SU-DHL-6 (cell line): Measurements from ENCODE around the gene ENO1.
"Not testable (repeated sequence)": the region's sequence is repeated elsewhere in the genome, so short reads cannot be mapped to it uniquely, and the experiment has no call there.

ENCODE experiments used
- H2AFZ ChIP-seq: fragments of 200-600 bp; sonication (generic); 2 replicates; pipeline ENCODE4 v1.6.1; 2014; ENCODE audit warnings: low read depth, mild to moderate bottlenecking, moderate library complexity, mixed read lengths, antibody characterized with exemption, low read length; ENCODE audit not compliant: severe bottlenecking
- H3F3A ChIP-seq: fragments of 200-600 bp; shearing (Covaris generic); 2 replicates; pipeline ENCODE4 v1.6.0; 2016; ENCODE audit warnings: antibody characterized with exemption, mild to moderate bottlenecking; ENCODE audit not compliant: insufficient read depth
- H3K27ac ChIP-seq: fragments of 200-600 bp; sonication (generic); 2 replicates; pipeline ENCODE4 v1.5.1; 2016; ENCODE audit warnings: low read depth, mild to moderate bottlenecking, low read length, moderate library complexity, mixed read lengths
- H3K27me3 ChIP-seq: fragments of 200-600 bp; sonication (generic), shearing (Covaris generic); 2 replicates; pipeline ENCODE4 v1.6.0; 2014; ENCODE audit warnings: mild to moderate bottlenecking, low read length
- H3K36me3 ChIP-seq: fragments of 200-600 bp; sonication (generic); 2 replicates; pipeline ENCODE4 v1.6.1; 2014; ENCODE audit warnings: mild to moderate bottlenecking, low read length, mixed read lengths
- H3K4me2 ChIP-seq: fragments of 300-600, 200-600 bp; shearing (Covaris generic), sonication (generic); 2 replicates; pipeline ENCODE4 v1.6.0; 2014; ENCODE audit warnings: low read length, low read depth, mild to moderate bottlenecking; ENCODE audit not compliant: poor library complexity, severe bottlenecking
- H3K4me3 ChIP-seq: fragments of 200-600 bp; sonication (generic); 2 replicates; pipeline ENCODE4 v1.5.1; 2014; ENCODE audit warnings: antibody characterized with exemption, low read length, mild to moderate bottlenecking, mixed read lengths; ENCODE audit not compliant: insufficient read depth, poor library complexity, severe bottlenecking
- H3K79me2 ChIP-seq: fragments of 200-600 bp; sonication (generic); 2 replicates; pipeline ENCODE4 v1.6.1; 2014; ENCODE audit warnings: mild to moderate bottlenecking, low read length, moderate library complexity; ENCODE audit not compliant: insufficient read depth
- H3K9ac ChIP-seq: fragments of 200-600 bp; sonication (generic); 2 replicates; pipeline ENCODE4 v1.7.0; 2014; ENCODE audit warnings: mild to moderate bottlenecking, low read length
- H3K9me2 ChIP-seq: fragments of 200-600 bp; sonication (generic); replicated peaks from 2 replicates; pipeline ENCODE4 v1.6.1; 2014; ENCODE audit warnings: low read length; ENCODE audit not compliant: insufficient read depth
- H3K9me3 ChIP-seq: fragments of 200-600 bp; sonication (generic); 2 replicates; pipeline ENCODE4 v1.6.1; 2014; ENCODE audit warnings: low read length, mixed read lengths; ENCODE audit not compliant: insufficient read depth
- H4K20me1 ChIP-seq: fragments of 200-600 bp; sonication (generic); 2 replicates; pipeline ENCODE4 v1.6.1; 2014; ENCODE audit warnings: low read depth, mild to moderate bottlenecking, antibody characterized with exemption, low read length, moderate library complexity, mixed read lengths
- EZH2phosphoT487 ChIP-seq: fragments of 200-600 bp; sonication (generic), shearing (Covaris generic); conservative IDR thresholded peaks from 2 replicates; pipeline ENCODE4 v1.6.1; 2018; ENCODE audit warnings: mild to moderate bottlenecking, antibody characterized with exemption, low read length, moderate library complexity, mixed read lengths
- TF ChIP-seq, protein P1 (sequence below): fragments of 200-600 bp; sonication (generic); IDR thresholded peaks from one replicate; pipeline ENCODE4 v1.5.1; 2017; ENCODE audit warnings: antibody characterized with exemption, mild to moderate bottlenecking, low read length, moderate library complexity; ENCODE audit not compliant: insufficient read depth, poor library complexity, severe bottlenecking

The ENO1 gene

DNA sequence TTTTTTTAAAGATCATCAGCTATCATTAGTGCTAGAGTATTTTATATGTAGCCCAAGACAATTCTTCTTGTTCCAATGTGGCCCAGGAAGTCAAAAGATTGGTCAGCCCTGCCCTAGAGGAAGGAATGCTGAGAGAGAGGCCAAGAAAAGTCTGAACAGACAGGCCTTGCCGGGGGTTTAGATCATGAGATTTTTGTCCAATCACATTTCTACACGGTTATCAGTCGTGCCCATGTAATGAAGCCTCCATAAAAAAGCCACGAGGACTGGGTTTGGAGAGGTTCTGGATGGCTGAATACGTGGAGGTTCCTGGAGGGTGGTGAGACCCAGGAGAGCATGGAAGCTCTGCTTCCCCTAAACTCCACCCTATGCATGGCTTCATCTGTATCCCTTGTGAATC lies 24.3 kb upstream of the ENO1 start:
- Histone ChIP-seq H4K20me1 (no peaks in the 10 kb centered on the region), H3K27ac (no peak overlapping the region), H3K79me2 (no peaks in the 10 kb centered on the region), H2AFZ (no peak overlapping the region), H3K4me3 (no peak overlapping the region), H3K9ac (no peak overlapping the region), H3K27me3 (no peaks in the 10 kb centered on the region), H3F3A (no peaks in the 10 kb centered on the region), H3K4me2 (no peak overlapping the region), H3K9me2 (no peaks in the 10 kb centered on the region), H3K9me3 (no peaks in the 10 kb centered on the region), H3K36me3 (no peaks in the 10 kb centered on the region)
- TF ChIP-seq EZH2phosphoT487: no peak
- TF ChIP-seq, protein P1, sequence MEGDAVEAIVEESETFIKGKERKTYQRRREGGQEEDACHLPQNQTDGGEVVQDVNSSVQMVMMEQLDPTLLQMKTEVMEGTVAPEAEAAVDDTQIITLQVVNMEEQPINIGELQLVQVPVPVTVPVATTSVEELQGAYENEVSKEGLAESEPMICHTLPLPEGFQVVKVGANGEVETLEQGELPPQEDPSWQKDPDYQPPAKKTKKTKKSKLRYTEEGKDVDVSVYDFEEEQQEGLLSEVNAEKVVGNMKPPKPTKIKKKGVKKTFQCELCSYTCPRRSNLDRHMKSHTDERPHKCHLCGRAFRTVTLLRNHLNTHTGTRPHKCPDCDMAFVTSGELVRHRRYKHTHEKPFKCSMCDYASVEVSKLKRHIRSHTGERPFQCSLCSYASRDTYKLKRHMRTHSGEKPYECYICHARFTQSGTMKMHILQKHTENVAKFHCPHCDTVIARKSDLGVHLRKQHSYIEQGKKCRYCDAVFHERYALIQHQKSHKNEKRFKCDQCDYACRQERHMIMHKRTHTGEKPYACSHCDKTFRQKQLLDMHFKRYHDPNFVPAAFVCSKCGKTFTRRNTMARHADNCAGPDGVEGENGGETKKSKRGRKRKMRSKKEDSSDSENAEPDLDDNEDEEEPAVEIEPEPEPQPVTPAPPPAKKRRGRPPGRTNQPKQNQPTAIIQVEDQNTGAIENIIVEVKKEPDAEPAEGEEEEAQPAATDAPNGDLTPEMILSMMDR: no peak

DNA sequence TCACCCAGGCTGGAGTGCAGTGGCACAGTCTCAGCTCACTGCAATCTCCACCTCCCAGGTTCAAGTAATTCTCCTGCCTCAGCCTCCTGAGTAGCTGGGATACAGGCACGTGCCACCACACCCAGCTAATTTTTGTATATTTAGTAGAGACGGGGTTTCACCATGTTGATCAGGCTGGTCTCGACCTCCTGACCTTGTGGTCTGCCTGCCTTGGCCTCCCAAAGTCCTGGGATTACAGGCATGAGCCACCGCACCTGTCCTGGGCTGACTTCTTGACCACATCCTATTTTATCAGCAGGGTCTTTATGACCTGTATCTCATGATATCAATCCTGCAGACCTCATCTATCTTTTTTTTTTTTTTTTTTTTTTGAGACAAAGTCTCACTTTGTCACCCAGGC lies 22.2 kb upstream of the ENO1 start:
- H3K4me2 ChIP-seq, H3K4me3 ChIP-seq, H3K79me2 ChIP-seq, H2AFZ ChIP-seq, H3K9ac ChIP-seq, H4K20me1 ChIP-seq, H3K9me3 ChIP-seq, H3F3A ChIP-seq, H3K27me3 ChIP-seq, H3K36me3 ChIP-seq, H3K27ac ChIP-seq, H3K9me2 ChIP-seq: not testable (repeated sequence)

DNA sequence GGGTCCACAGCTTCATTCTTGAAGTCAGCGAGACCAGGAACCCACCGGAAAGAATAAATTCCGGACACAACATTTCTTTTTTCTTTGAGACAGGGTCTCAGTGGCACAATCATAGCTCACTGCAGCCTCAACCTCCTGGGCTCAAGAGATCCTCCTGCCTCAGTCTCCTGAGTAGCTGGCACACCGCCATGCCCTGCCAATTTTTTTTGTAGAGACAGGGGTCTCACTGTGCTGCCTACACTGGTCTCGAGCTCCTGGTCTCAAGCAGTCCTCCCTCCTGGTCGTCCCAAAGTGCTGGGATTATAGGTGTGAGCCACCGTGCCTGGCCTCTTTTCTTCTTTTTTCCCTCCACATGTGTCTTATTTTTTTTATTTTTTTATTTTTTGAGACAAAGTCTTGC lies 20.6 kb upstream of the ENO1 start:
- H4K20me1 ChIP-seq: no peaks in the 10 kb centered on the region
- no peaks in the 10 kb centered on the region for H3F3A ChIP-seq
- no peaks in the 10 kb centered on the region for H3K9me3 ChIP-seq
- TF ChIP-seq EZH2phosphoT487: no peak
- TF ChIP-seq, protein P1: no peak
- no peak overlapping the region for H3K27ac ChIP-seq
- no peak overlapping the region for H3K4me3 ChIP-seq
- H3K36me3 ChIP-seq: no peaks in the 10 kb centered on the region
- no peaks in the 10 kb centered on the region for H3K79me2 ChIP-seq
- no peaks in the 10 kb centered on the region for H3K27me3 ChIP-seq
- H3K9ac ChIP-seq: no peak overlapping the region
- no peaks in the 10 kb centered on the region for H3K9me2 ChIP-seq
- H2AFZ ChIP-seq: no peak overlapping the region
- H3K4me2 ChIP-seq: no peak overlapping the region

DNA sequence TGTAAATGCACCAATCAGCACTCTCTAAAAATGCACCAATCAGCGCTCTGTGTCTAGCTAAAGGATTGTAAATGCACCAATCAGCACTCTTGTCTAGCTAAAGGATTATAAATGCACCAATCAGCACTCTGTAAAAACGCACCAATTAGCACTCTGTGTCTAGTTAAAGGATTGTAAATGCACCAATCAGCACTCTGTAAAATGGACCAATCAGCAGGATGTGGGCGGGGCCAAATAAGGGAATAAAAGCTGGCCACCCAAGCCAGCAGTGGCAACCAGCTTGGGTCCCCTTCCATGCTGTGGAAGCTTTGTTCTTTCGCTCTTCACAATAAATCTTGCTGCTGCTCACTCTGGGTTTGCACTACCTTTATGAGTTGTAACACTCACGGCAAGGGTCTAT lies 19.9 kb upstream of the ENO1 start:
- not testable (repeated sequence) for H3K4me2 ChIP-seq, H3K9me2 ChIP-seq, H2AFZ ChIP-seq, H3F3A ChIP-seq, H3K79me2 ChIP-seq, H3K27me3 ChIP-seq, H3K27ac ChIP-seq, H4K20me1 ChIP-seq, H3K9me3 ChIP-seq, H3K36me3 ChIP-seq, H3K9ac ChIP-seq, H3K4me3 ChIP-seq

DNA sequence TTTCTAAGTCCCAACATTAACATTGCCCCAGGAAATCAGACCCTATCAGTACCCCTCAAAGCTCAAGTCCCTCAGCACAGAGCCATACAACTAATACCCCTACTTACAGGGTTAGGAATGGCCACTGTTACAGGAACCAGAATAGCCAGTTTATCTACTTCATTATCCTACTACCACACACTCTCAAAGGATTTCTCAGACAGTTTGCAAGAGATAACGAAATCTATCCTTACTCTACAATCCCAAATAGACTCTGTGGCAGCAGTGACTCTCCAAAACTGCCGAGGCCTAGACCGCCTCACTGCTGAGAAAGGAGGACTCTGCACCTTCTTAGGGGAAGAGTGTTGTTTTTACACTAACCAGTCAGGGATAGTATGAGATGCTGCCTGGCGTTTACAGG lies 19.0 kb upstream of the ENO1 start:
- not testable (repeated sequence) for H3K4me2 ChIP-seq, H2AFZ ChIP-seq, H3F3A ChIP-seq, H3K27ac ChIP-seq, H3K36me3 ChIP-seq, H3K27me3 ChIP-seq, H3K9me2 ChIP-seq, H3K4me3 ChIP-seq, H4K20me1 ChIP-seq, H3K79me2 ChIP-seq, H3K9ac ChIP-seq, H3K9me3 ChIP-seq

DNA sequence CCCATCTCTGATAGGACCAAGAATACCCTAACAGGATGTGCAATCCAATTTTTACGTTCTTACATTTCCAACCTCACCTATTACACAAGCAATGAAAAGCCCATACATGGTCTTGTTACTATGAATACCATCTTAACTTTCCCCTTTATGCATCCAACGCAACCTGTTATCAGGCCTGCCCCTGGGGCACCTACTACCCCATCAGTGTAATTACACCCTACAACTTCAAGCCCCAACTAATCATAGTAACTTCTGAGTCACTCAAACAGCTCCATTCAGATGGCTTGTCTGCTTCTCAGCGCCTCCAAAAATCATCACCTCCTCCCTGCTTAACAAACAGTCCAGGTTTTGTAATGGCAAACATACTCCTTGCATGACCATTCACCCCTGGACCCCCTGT lies 18.3 kb upstream of the ENO1 start:
- not testable (repeated sequence) for H3K79me2 ChIP-seq, H4K20me1 ChIP-seq, H3K27me3 ChIP-seq, H3K4me3 ChIP-seq, H3K9me2 ChIP-seq, H3K4me2 ChIP-seq, H3K27ac ChIP-seq, H3K9me3 ChIP-seq, H2AFZ ChIP-seq, H3F3A ChIP-seq, H3K9ac ChIP-seq, H3K36me3 ChIP-seq
